HG03571 (cell line): ENCODE results near the gene FBXW10.
"Not testable (repeated sequence)": the region's sequence is repeated elsewhere in the genome, so short reads cannot be mapped to it uniquely, and the experiment has no call there.

Experiments
- ATAC-seq: cut with Tn5 transposase; IDR thresholded peaks from one replicate; pipeline ENCODE4 v1.9.1; 2021; ENCODE audit not compliant: unreplicated experiment

Gene FBXW10

DNA sequence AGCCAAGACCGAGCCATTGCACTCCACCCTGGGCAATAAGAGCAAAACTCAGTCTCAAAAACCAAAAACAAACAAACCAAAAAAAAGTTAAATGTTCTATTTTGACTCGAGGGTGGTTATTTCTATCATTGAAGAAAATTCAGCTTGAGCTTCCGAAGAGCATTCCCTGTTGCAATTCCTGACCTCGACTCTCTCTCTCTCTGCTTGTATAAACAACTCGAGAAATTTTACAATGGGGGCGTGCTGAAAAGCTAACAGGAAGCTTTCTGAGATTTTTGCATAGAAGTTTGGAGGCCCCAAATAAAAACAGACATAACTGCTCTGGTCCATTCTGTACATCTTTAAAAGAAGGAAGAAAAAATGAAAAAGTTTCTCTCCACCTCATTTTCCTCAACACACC lies 3.6 kb downstream of the FBXW10 start:
- ATAC-seq = not testable (repeated sequence)

DNA sequence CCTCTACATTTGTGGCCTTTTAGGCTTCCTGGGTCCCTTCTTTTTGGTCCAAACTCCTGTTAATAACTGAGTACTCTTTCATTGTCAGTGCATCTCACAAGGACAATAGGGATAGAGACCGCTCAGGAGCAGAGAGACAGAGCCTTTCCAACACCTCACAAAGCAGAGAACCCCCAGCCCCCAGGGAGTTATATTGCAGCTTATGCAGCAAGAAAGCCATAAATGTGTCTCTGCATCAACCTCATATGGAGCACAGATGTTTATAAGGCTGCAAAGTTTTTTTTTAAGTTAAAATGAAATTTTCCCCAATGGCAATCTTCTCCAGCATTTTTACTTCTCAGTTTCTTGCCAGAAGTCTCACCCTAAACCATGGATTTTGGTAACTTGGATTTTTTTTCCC lies 6.4 kb downstream of the FBXW10 start:
- ATAC-seq = not testable (repeated sequence)

DNA sequence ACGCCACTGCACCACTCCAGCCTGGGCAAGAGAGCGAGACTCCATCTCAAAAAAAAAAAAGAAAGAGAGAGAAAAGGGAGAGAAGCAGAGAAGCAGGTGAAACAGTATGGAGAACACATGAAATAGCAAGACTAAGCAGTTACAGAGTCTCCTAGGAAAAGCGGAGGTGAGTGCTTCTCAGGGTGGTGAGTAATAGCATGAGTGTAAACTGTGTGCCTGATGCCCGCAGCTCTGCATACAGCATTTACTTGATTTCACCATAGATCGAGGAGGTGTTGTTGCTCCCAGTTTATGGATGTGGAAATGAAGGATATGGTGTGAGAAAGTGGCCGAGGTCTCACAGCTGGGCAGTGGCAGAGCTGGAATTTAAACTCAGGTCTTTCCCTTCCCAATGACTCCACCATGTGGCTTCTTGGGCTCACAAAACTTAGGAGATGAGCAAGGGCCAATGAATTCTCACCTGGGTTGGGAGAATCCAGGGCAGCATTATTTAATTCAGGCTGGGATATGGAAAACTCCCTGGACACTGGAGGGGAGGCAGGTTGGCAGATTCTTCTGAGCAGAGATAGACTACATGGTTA lies 10.1 kb downstream of the FBXW10 start:
- ATAC-seq = not testable (repeated sequence)

DNA sequence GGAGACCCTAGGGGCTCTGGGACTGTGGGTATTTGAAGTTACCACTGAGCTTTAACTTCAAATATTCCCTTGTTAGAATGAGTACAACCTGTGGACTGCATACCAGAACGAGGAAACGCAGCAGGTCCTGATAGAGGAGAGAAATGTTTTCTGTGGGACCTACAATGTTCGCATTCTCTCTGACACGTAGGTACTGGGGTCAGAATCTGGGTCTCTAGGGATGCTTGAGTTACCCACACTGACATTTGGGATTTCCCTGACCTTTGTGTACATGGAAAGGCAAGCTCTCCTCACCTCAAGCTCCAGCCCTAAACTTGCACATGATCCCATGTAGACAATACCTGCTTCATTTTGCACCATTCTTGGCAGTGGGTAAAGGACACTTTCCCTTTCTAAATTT lies 12.1 kb downstream of the FBXW10 start:
- ATAC-seq = not testable (repeated sequence)

DNA sequence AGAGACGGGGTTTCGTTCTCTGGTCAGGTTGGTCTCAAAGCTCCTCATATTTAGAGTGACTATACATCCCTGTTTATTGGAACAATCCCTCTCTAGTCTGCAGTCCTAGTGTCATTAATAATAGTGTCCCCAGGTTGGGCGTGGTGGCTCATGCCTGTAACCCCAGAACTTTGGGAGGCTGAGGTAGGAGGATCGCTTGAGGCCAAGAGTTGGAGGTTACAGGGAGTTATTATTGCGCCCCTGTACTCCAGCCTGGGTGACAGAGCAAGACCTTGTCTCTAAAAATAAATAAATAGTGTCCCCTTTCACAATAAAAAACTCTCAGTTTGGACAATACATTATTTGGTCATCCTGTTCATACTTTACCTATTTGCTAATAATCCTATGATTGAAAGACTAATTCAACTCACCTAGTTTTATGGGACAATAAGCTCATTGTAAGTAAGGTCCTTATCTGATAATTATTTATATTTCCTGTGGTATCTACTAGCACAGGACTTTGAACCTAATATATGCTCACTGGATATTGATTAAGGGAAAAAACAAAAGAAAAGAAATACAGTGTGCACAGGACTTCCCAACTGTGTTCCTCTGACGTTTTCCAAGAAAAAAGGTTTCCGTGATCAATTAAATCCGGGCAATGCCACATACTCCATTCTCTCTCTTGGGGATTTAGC lies 13.7 kb downstream of the FBXW10 start:
- not testable (repeated sequence) for ATAC-seq

DNA sequence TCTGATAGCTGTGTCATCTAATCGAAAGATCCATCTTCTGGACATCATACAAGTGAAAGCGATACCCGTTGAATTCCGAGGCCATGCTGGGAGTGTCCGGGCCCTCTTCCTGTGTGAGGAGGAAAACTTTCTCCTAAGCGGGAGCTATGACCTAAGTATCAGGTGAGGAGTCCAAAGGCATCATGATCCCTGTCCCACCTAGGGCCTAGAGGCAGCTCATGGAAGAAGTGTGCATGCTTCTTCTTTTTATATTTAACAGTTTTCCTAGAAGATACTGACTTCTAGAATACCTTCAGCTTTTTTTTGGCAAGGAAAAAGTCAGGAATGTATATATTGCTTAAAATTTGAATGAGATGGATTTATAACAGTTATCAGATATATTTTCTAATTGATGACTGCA lies 14.5 kb downstream of the FBXW10 start:
- ATAC-seq = not testable (repeated sequence)

DNA sequence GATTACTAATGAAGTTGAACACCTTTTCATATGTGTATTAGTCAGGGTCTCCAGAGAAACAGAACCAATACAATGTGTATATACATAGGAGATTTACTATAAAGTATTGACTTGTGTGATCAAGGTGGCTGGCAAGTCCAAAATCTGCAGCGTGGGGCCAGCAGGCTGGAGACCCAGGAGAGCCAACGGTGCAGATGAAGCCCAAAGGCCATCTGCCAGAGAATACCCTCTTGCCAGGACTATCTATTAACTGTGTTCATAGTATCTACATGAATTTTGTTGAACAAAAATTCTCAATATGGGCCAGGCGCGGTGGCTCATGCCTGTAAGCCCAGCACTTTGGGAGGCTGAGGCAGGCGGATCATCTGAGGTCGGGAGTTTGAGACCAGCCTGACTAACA lies 16.4 kb downstream of the FBXW10 start:
- not testable (repeated sequence) for ATAC-seq

DNA sequence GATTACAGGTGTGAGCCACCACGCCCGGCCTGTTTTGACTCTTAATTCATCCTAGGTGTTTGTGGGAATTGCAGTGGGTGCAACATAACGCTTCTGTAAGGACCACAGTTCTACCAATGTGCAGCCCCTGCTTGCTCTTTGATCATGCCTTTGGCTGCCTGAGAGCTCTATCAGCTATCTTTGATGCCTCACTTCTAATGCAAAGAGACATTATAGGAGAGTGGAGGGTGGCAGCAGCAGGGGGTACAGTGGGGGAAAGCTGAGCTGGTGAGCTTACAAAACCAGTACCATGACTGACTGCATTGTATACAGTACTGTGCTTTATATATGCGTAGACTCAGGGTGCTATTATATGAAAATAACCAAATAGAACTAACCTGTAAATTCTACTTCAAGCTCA lies 26.7 kb downstream of the FBXW10 start:
- ATAC-seq = not testable (repeated sequence)

DNA sequence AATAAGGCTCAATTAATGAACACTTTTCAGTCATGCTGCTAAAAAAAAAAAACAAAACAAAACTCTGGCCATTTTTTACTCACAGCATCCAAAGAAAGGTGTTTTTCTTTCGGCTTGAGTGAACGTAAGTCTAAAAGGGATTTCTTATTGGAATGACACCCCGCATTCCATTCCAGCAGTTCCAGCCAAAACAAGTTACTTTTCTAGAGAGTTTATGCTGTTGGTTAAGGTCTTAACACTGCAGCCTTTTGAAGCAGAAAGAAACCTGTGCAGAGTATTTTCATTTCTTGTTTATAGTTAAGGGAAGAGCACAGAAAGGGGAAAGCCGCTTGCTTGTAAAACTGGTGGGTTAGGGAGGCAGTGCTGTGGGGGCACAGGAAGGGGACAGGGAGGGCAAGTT lies 27.2 kb downstream of the FBXW10 start:
- ATAC-seq = not testable (repeated sequence)

DNA sequence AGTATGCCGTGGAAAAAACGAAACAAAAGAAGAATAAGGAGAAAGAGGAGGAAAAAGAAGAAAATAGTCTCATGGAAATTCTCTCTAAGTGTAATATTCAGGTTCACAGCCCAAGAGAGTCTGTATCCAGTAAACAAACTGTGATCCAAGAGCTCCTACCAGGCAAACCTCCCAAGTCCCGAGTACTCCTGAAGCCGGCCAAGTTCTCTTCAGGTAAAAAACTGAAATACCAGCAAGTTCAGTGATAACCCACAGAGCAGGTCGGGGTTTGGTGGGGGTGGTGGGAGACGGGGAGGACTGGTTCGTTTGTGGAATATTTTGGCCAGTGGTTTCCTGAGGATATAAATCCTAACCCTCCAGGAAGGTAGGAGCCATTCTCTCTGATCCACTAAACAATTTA lies 28.6 kb downstream of the FBXW10 start:
- ATAC-seq = no peak

DNA sequence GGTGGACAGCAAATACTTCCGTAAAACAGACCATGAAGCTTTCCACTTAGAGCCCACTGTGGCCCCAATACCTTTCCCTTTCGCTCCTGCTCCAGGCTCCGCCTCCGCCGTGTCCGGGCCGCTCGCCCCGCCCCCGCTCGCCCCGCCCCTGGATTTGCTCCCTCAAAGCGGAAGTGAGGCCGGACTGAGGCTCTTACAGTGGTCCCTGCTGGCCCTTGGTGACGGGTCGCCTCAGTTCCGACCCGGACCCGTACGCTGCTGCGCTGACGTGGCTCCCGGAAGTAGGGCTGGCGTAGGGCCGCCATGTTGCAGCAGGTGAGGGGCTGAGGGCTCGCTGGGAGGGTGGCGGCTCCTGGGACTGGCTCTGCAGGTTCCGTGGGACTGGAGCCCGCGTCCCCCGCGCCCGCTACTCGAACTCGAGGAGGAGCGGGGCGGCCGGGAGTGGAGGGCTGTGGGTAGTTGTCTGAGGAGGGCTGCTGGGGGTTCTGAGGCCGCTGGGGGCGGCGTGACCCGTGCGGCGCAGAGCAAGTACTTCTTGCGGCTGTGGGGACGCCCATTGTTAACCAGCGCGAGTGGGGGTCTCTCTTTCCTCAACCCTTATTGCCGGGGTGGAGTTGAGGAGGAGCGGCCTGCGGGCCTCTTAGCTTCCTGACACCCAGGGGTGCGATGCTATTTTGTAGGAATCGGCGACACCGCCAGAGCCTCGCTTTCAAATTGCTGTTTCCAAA lies 37.3 kb downstream of the FBXW10 start, which contains the start of gene TVP23B:
TSS of gene TVP23B (plus strand) at position 193 of the 728 bp plus-strand sequence. CDS start at position 304, 111 bp downstream.
- peak; percentile 98 for ATAC-seq

DNA sequence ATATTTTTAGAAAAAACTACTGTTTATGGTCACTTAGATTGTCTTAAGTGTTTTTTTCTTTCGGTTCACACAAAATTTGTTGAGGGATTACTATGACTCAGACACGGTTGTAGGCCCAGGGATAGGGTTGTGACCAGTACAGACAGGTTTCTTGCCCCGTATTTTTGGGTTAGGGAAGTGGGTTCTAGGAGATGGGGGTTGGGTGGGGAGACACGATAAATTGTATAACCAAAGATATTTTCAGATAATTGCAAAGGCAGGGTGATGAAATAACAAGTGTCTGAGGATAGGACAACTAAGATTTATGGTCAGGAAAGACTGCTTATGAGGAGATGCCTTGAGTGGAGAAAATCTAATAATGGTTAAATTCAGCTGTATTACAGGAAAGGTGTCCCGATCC lies 38.0 kb downstream of the FBXW10 start:
- not testable (repeated sequence) for ATAC-seq

DNA sequence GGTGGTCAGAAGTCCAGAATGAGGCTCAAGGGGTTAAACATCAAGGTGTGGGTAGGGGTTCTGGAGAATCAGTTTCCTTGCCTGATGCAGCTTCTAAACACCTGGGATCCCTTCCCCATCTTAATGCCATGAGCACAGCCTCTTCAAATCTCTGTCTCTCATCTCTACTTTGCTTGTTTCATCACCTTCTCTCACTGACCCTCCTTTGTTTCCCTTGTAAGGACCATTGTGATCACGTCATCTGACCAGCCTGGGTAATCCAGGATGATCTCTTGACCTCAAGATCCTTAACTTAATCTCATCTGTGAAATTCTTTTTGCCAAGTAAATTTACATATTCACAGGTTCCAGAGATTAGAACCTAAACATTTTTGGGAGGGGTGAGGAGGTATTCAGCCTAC lies 42.1 kb downstream of the FBXW10 start:
- ATAC-seq = not testable (repeated sequence)

DNA sequence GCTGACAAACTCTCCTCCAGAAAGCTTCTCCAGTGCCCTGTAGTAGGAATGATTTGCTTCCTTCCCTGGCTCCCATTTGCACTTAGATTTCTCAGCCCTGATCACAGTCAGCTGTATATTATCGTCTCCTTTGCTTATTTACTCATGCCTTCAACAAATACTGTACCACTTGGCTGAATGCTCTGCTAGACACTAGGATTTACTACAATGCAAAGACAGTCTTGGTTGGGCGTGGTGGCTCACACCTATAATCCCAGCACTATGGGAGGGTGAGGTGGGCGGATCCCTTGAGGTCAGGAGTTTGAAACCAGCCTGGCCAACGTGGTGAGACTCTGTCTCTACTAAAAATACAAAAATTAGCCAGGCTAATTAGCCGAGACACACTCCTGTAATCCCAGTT lies 43.0 kb downstream of the FBXW10 start:
- ATAC-seq = not testable (repeated sequence)

DNA sequence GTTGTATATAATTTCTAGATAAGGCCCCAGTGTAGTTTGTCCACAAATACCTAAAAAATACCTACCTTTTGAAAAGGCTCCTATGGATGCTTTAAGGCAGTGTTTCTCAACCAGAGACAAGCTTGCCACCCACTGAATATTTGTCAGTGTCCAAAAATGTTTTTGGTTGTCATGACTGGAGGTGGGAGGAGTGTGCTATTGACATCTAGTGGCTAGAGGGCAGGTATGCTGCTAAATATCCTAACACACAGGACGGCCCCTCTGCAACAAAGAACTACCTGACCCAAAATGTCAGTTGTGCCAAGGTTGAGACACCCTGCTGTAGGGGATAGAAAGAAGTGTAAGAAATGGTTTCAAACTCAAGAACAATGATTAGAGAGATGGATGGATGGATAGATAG lies 47.5 kb downstream of the FBXW10 start:
- ATAC-seq = not testable (repeated sequence)

DNA sequence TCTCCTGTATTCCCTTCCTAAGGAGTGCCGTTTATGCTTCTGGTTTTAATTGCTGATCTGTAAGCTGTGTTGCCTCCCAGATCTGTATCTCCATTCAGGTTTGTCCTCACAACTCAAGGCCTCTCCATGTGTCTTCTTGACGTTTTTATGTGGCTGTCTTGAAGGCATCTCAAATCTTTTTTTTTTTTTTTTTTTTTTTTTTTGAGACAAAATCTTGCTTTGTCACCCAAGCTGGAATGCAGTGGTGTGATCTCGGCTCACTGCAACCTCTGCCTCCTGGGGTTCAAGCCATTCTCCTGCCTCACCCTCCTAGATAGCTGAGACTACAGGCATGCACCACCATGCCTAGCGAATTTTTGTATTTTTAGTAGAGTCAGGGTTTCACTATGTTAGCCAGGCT lies 51.0 kb downstream of the FBXW10 start:
- not testable (repeated sequence) for ATAC-seq

DNA sequence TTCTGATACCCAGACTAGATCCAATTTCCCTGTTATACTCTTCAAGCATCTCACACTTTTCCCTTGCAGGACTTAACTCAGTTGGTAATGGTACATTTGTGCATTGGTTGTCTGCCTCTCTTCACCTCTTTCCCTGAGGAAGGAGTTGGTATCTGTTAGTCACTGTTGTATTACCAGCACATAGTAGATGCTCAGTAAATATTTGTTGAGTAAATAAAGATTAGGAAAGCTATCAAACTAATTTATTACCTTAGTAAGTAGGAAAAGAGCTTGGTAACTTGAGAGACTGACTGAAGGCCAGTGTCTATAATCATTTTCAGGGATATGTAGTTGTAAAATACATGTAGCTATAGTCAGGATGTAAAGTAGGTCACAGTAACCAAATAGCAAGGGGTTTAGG lies 53.0 kb downstream of the FBXW10 start:
- ATAC-seq = not testable (repeated sequence)

DNA sequence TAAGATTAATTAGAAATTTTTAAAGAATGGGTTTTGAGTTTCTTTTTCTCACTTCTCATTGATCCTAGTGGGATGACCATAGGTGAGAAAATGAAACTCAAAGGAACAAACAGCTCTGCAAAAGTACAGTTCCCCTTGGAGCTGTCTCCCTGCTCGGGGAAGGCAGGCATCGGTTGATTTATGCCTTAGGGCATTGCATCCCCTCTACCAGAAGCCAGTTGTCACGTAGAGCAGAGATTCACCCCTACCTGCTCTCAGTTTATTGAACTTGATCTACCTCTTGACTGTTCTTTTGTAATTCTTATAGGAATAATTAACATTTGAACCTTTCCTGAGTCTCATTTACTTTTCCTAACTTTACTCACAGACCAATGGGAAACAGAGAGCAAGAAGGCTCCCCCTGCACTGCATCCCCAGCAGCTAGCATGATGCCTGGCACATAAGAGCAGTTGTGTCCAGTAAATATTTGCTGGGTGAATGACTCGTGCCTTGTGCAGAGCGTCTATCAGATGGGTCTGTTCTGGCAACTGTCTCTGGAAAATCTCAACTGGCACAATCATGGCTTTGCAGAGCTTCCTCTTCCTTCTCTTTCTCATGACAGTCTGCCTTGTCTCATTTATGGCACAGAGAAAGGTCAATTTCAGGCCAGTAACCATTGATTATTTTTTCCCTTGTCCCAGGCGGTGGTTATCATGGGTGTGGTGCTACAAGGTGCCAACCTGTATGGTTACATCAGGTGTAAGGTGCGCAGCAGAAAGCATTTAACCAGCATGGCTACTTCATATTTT lies 59.8 kb downstream of the FBXW10 start:
- not testable (repeated sequence) for ATAC-seq

DNA sequence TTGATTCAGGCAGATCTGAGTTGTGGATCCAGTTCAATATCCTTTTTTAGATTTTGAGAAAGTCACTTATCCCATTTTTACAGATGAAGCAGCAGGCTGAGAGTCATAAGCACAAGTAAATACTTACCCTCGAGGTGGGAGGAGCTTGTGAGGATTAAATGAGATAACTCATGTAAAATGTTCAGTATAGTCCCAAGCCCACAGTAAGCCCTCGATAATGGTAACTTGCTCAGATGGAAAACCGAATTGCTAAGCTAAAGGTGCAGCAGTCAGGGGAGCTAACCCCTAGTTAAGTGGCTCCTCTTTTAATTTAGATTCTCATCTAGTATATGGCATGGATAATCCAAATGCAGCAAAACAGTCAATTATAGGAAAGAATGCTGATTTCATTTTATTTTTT lies 72.1 kb downstream of the FBXW10 start:
- not testable (repeated sequence) for ATAC-seq

DNA sequence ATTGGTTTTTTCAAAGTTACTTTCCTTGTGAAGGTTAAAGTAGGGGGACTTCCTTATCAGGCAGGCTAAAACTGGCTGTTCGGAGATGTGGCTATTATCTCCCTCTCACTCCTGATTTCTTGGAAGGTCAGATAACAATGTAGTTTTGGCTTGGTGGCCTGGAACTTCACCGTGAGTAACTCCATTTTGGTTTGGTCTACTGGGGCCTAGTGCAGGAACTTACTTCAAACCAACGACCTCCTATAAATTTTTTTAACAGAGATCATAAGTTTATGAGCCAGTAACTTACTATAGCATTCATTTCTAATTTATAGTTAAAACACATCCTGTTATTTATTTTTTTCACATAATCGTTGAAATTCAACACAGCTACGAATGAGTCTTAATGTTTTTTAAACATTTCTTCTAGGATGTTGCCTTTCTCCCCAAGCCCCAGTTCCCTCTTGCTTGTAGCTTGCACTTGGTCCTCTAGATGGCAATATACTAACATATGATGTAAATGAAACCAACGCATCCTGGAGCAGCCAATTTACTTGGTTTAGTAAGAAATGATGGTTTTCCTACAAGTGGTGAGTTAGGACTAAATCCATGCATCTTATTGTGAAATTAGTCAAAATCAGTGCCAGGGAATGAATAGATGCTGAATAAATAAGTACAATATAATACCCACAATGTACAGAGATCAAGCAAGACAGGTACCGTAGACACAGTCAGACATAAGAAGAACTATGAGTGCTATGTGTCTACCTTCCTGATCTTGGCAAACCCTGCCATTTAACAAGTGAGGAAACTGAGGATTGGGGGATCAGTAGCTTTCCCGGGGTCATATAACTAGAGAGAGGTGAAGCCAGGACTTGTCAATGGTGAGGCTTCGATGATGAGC lies 72.9 kb downstream of the FBXW10 start:
- ATAC-seq = not testable (repeated sequence)
